Trophoblast cell (in vitro differentiated cells and primary cell): ENCODE results near the gene FAM114A1.
A peak's percentile ranks its signal among the peaks of the same experiment; 100 is the strongest.

Experiments used
- DNase-seq, 2 donors: peaks; one replicate each; pipeline ENCODE4 v3.0.0-alpha.2; 2016
- H2AFZ ChIP-seq: 2 replicates; pipeline ENCODE4 v1.6.1; 2013; ENCODE audit warnings: low read length, moderate library complexity, mild to moderate bottlenecking; ENCODE audit not compliant: insufficient read depth, poor library complexity
- H2AK5ac ChIP-seq: 2 replicates; pipeline ENCODE4 v1.6.1; 2013; ENCODE audit warnings: mild to moderate bottlenecking, low read length
- H2BK120ac ChIP-seq: 2 replicates; pipeline ENCODE4 v1.6.1; 2013; ENCODE audit warnings: low read length, mild to moderate bottlenecking, moderate library complexity; ENCODE audit not compliant: insufficient read depth, poor library complexity
- H2BK12ac ChIP-seq: 2 replicates; pipeline ENCODE4 v1.6.1; 2013; ENCODE audit warnings: mild to moderate bottlenecking, low read length, moderate library complexity
- H2BK5ac ChIP-seq: 2 replicates; pipeline ENCODE4 v1.6.1; 2013; ENCODE audit warnings: low read length, low read depth, moderate library complexity, mild to moderate bottlenecking; ENCODE audit not compliant: poor library complexity
- H3K14ac ChIP-seq: 2 replicates; pipeline ENCODE4 v1.6.1; 2013; ENCODE audit warnings: mild to moderate bottlenecking, low read length
- H3K18ac ChIP-seq: 2 replicates; pipeline ENCODE4 v1.6.1; 2013; ENCODE audit warnings: mild to moderate bottlenecking, low read length
- H3K23ac ChIP-seq: 2 replicates; pipeline ENCODE4 v1.6.1; 2013; ENCODE audit warnings: low read length
- H3K27ac ChIP-seq: 2 replicates; pipeline ENCODE4 v1.5.1; 2013; ENCODE audit warnings: low read depth, mild to moderate bottlenecking, inconsistent platforms, low read length, moderate library complexity
- H3K27me3 ChIP-seq: 2 replicates; pipeline ENCODE4 v1.6.1; 2013; ENCODE audit warnings: inconsistent platforms, mild to moderate bottlenecking, low read length, moderate library complexity; ENCODE audit not compliant: insufficient read depth
- H3K36me3 ChIP-seq, 2 experiments: 1 replicate in 1 of 2; 2 replicates in 1 of 2; pipeline ENCODE4 v1.6.1; 2013; ENCODE audit warnings: low read length in 2 of 2, mild to moderate bottlenecking in 2 of 2, moderate library complexity in 1 of 2; ENCODE audit not compliant: insufficient read depth in 2 of 2, control insufficient read depth in 1 of 2
- H3K4ac ChIP-seq: 2 replicates; pipeline ENCODE4 v1.6.1; 2013; ENCODE audit warnings: low read depth, mild to moderate bottlenecking, low read length, moderate library complexity
- H3K4me1 ChIP-seq, 2 experiments: 1 replicate in 1 of 2; 2 replicates in 1 of 2; pipeline ENCODE4 v1.6.1; 2013; ENCODE audit warnings: low read length in 2 of 2, mild to moderate bottlenecking in 2 of 2, moderate library complexity in 1 of 2; ENCODE audit not compliant: insufficient read depth in 2 of 2, control insufficient read depth in 1 of 2
- H3K4me2 ChIP-seq: 2 replicates; pipeline ENCODE4 v1.6.1; 2013; ENCODE audit warnings: inconsistent platforms, mild to moderate bottlenecking, low read length, moderate library complexity
- H3K4me3 ChIP-seq: 2 replicates; pipeline ENCODE4 v1.5.1; 2013; ENCODE audit warnings: mild to moderate bottlenecking, low read depth, low read length, inconsistent platforms
- H3K79me1 ChIP-seq: one replicate; pipeline ENCODE4 v1.6.1; 2013; ENCODE audit warnings: low read length
- H3K79me2 ChIP-seq: 2 replicates; pipeline ENCODE4 v1.6.1; 2013; ENCODE audit warnings: low read length, mild to moderate bottlenecking; ENCODE audit not compliant: control insufficient read depth, insufficient read depth, poor library complexity
- H3K9ac ChIP-seq: 2 replicates; pipeline ENCODE4 v1.6.1; 2013; ENCODE audit warnings: mild to moderate bottlenecking, low read length
- H3K9me3 ChIP-seq: 2 replicates; pipeline ENCODE4 v1.6.1; 2013; ENCODE audit warnings: low read depth, mild to moderate bottlenecking, control low read depth, inconsistent platforms, low read length; ENCODE audit not compliant: insufficient read depth
- H4K12ac ChIP-seq: 2 replicates; pipeline ENCODE4 v1.6.1; 2013; ENCODE audit warnings: low read depth, mild to moderate bottlenecking, low read length, moderate library complexity
- H4K8ac ChIP-seq: 2 replicates; pipeline ENCODE4 v1.6.1; 2013; ENCODE audit warnings: low read depth, mild to moderate bottlenecking, low read length, moderate library complexity
- H4K91ac ChIP-seq: one replicate; pipeline ENCODE4 v1.6.1; 2013; ENCODE audit warnings: low read depth, mild to moderate bottlenecking, low read length, moderate library complexity
- WGBS: extraction: QIAGEN DNeasy Blood & Tissue Kit; methylation state at CpG from one replicate; pipeline ENCODE4 v1.1.7; 2013; ENCODE audit warnings: missing lambda C conversion rate; ENCODE audit not compliant: insufficient read length, insufficient coverage; ENCODE audit errors: extremely low coverage; 5-methylcytosine and 5-hydroxymethylcytosine counted together

FAM114A1 gene

GRCh38 chr4:38870098-38870808 lies 2.6 kb downstream of the FAM114A1 start:
- no peak overlapping the region for H3K4me3 ChIP-seq
- peaks cover 8% of the 10 kb centered on the region for H3K79me2 ChIP-seq
- peaks cover 11% of the 10 kb centered on the region for H3K79me1 ChIP-seq
- no peak overlapping the region for H4K12ac ChIP-seq
- H3K4me2 ChIP-seq, result no peak overlapping the region
- H2BK5ac ChIP-seq, result no peak overlapping the region
- H3K14ac ChIP-seq, result no peak overlapping the region
- no peak overlapping the region for H2BK120ac ChIP-seq
- H3K4me1 ChIP-seq, result peaks cover 3% of the 10 kb centered on the region in 2 experiments
- no peaks in the 10 kb centered on the region for H3K9me3 ChIP-seq
- no peak overlapping the region for H3K9ac ChIP-seq
- no CpG with 5 or more reads among the region's 7 CpGs for WGBS
- DNase-seq, result peak in 1 of 2 donors; percentile 6
- H3K36me3 ChIP-seq, result peaks cover 4 to 12% of the 10 kb centered on the region in 2 experiments
- H3K4ac ChIP-seq, result no peak overlapping the region
- H3K23ac ChIP-seq, result no peak overlapping the region
- no peak overlapping the region for H4K91ac ChIP-seq
- H4K8ac ChIP-seq, result no peak overlapping the region
- H2AFZ ChIP-seq, result no peak overlapping the region
- H2BK12ac ChIP-seq, result no peak overlapping the region
- H2AK5ac ChIP-seq, result no peak overlapping the region
- H3K18ac ChIP-seq, result peak overlapping the region; percentile 25
- no peak overlapping the region for H3K27ac ChIP-seq
- no peaks in the 10 kb centered on the region for H3K27me3 ChIP-seq

GRCh38 chr4:38871593-38871992 lies 4.0 kb downstream of the FAM114A1 start:
- Histone ChIP-seq H3K36me3 (peaks cover 4 to 12% of the 10 kb centered on the region in 2 experiments), H3K9ac (no peak overlapping the region), H3K4me2 (no peak overlapping the region), H2BK12ac (no peak overlapping the region), H2AFZ (no peak overlapping the region), H4K91ac (no peak overlapping the region), H2AK5ac (no peak overlapping the region), H3K79me1 (peaks cover 11% of the 10 kb centered on the region), H3K79me2 (peaks cover 8% of the 10 kb centered on the region), H3K27ac (no peak overlapping the region), H3K9me3 (no peaks in the 10 kb centered on the region), H3K4me3 (no peak overlapping the region), H2BK5ac (no peak overlapping the region), H3K4ac (no peak overlapping the region), H3K23ac (no peak overlapping the region), H3K14ac (no peak overlapping the region), H2BK120ac (no peak overlapping the region), H3K18ac (no peak overlapping the region), H4K12ac (no peak overlapping the region), H3K27me3 (no peaks in the 10 kb centered on the region), H4K8ac (no peak overlapping the region), H3K4me1 (peaks cover 3% of the 10 kb centered on the region in 2 experiments)
- WGBS, result no CpG with 5 or more reads among the region's 1 CpG
- peak in 1 of 2 donors; percentile 78 for DNase-seq

GRCh38 chr4:38872620-38873019 lies 5.0 kb downstream of the FAM114A1 start:
- H3K9ac ChIP-seq, result no peak overlapping the region
- H3K4me3 ChIP-seq, result no peak overlapping the region
- H3K79me1 ChIP-seq, result peaks cover 7% of the 10 kb centered on the region
- DNase-seq, result peak; percentile 78 to 90
- no peak overlapping the region for H3K14ac ChIP-seq
- no peak overlapping the region for H2BK12ac ChIP-seq
- no peak overlapping the region for H2BK120ac ChIP-seq
- H3K27me3 ChIP-seq, result no peaks in the 10 kb centered on the region
- WGBS, result no CpG with 5 or more reads among the region's 5 CpGs
- H4K91ac ChIP-seq, result no peak overlapping the region
- no peak overlapping the region for H4K8ac ChIP-seq
- no peak overlapping the region for H3K27ac ChIP-seq
- H3K4ac ChIP-seq, result no peak overlapping the region
- no peak overlapping the region for H3K4me2 ChIP-seq
- H3K18ac ChIP-seq, result no peak overlapping the region
- peaks cover 6% of the 10 kb centered on the region for H3K79me2 ChIP-seq
- H2AK5ac ChIP-seq, result no peak overlapping the region
- H3K23ac ChIP-seq, result no peak overlapping the region
- H3K4me1 ChIP-seq, result peaks cover 3% of the 10 kb centered on the region in 2 experiments
- H3K36me3 ChIP-seq, result peaks cover 9 to 18% of the 10 kb centered on the region in 2 experiments
- no peak overlapping the region for H2BK5ac ChIP-seq
- H2AFZ ChIP-seq, result no peak overlapping the region
- no peaks in the 10 kb centered on the region for H3K9me3 ChIP-seq
- H4K12ac ChIP-seq, result no peak overlapping the region

GRCh38 chr4:38873290-38873944 lies 5.8 kb downstream of the FAM114A1 start:
- H3K9me3 ChIP-seq, result no peaks in the 10 kb centered on the region
- peaks cover 12 to 23% of the 10 kb centered on the region in 2 experiments for H3K36me3 ChIP-seq
- no peaks in the 10 kb centered on the region for H3K27me3 ChIP-seq
- H2BK5ac ChIP-seq, result no peak overlapping the region
- no peak overlapping the region for H4K12ac ChIP-seq
- H3K18ac ChIP-seq, result no peak overlapping the region
- no peak overlapping the region for H3K23ac ChIP-seq
- H2AK5ac ChIP-seq, result no peak overlapping the region
- peaks cover under 1% of the 10 kb centered on the region for H3K79me1 ChIP-seq
- no peak overlapping the region for H3K14ac ChIP-seq
- DNase-seq, result no peak
- WGBS, result no CpG with 5 or more reads among the region's 5 CpGs
- no peak overlapping the region for H3K4me2 ChIP-seq
- H3K4ac ChIP-seq, result no peak overlapping the region
- H4K91ac ChIP-seq, result no peak overlapping the region
- H3K9ac ChIP-seq, result no peak overlapping the region
- no peaks in the 10 kb centered on the region for H3K79me2 ChIP-seq
- no peak overlapping the region for H3K4me3 ChIP-seq
- no peak overlapping the region for H2AFZ ChIP-seq
- H3K4me1 ChIP-seq, result peaks cover 3% of the 10 kb centered on the region in 2 experiments
- H3K27ac ChIP-seq, result no peak overlapping the region
- H2BK12ac ChIP-seq, result no peak overlapping the region
- H4K8ac ChIP-seq, result no peak overlapping the region
- H2BK120ac ChIP-seq, result no peak overlapping the region
